IMR-90 (cell line): ENCODE results near the gene ITPR3.

Experiments
- BHLHE40 ChIP-seq: fragments of 150-350 bp; IDR thresholded peaks from 2 replicates; pipeline ENCODE4 v1.6.1; 2016; ENCODE audit warnings: mild to moderate bottlenecking, low read depth, low read length
- CEBPB ChIP-seq: IDR thresholded peaks from 2 replicates; pipeline ENCODE4 v1.6.1; 2012; ENCODE audit warnings: low read depth, low read length, improper control_type of control experiment
- CHD1 ChIP-seq: IDR thresholded peaks from 2 replicates; pipeline ENCODE4 v1.6.1; 2012; ENCODE audit warnings: low read depth, low read length, improper control_type of control experiment
- CTCF ChIP-seq: conservative IDR thresholded peaks from 2 replicates; pipeline ENCODE4 v1.5.1; 2012; ENCODE audit warnings: mild to moderate bottlenecking, low read depth, low read length, improper control_type of control experiment
- ELK1 ChIP-seq: fragments of 150-350 bp; IDR thresholded peaks from 2 replicates; pipeline ENCODE4 v1.6.1; 2016; ENCODE audit warnings: low read depth, mild to moderate bottlenecking, low read length, moderate library complexity, borderline replicate concordance
- FOS ChIP-seq: fragments of 150-350 bp; IDR thresholded peaks from 2 replicates; pipeline ENCODE4 v1.6.1; 2016; ENCODE audit warnings: low read depth, low read length
- MAFK ChIP-seq: IDR thresholded peaks from 2 replicates; pipeline ENCODE4 v1.6.1; 2012; ENCODE audit warnings: low read depth, low read length, improper control_type of control experiment
- MAZ ChIP-seq: IDR thresholded peaks from 2 replicates; pipeline ENCODE4 v1.6.1; 2012; ENCODE audit warnings: low read depth, mild to moderate bottlenecking, low read length, improper control_type of control experiment, moderate library complexity, borderline replicate concordance
- MXI1 ChIP-seq: IDR thresholded peaks from 2 replicates; pipeline ENCODE4 v1.6.1; 2012; ENCODE audit warnings: low read depth, mild to moderate bottlenecking, low read length, moderate library complexity, borderline replicate concordance
- POLR2A ChIP-seq: IDR thresholded peaks from 2 replicates; pipeline ENCODE4 v1.6.1; 2012; ENCODE audit warnings: mild to moderate bottlenecking, low read depth, low read length
- RAD21 ChIP-seq: IDR thresholded peaks from 2 replicates; pipeline ENCODE4 v1.6.1; 2012; ENCODE audit warnings: low read length, improper control_type of control experiment
- RFX5 ChIP-seq: IDR thresholded peaks from 2 replicates; pipeline ENCODE4 v1.8.0; 2012; ENCODE audit warnings: low read depth, mild to moderate bottlenecking, low read length, moderate library complexity
- USF2 ChIP-seq: fragments of 150-350 bp; IDR thresholded peaks from 2 replicates; pipeline ENCODE4 v1.6.1; 2017; ENCODE audit warnings: mild to moderate bottlenecking, antibody characterized with exemption, low read length, low read depth

GRCh38 chr6:33663727-33664449 lies 42.8 kb downstream of the ITPR3 start:
- TF ChIP-seq MXI1, result no peak
- no peak for TF ChIP-seq CTCF
- TF ChIP-seq POLR2A, result no peak
- no peak for TF ChIP-seq RFX5
- TF ChIP-seq RAD21, result no peak
- no peak for TF ChIP-seq CEBPB
- TF ChIP-seq FOS, result no peak
- TF ChIP-seq BHLHE40, result no peak
- TF ChIP-seq USF2, result no peak
- no peak for TF ChIP-seq MAFK
- TF ChIP-seq MAZ, result no peak
- TF ChIP-seq CHD1, result no peak
- TF ChIP-seq ELK1, result no peak
